GM12874 (cell line): ENCODE data around the gene RAB5B.

ENCODE experiments used
- CTCF ChIP-seq: IDR thresholded peaks from 2 replicates; pipeline ENCODE4 v1.5.1; 2011; ENCODE audit warnings: low read depth, mild to moderate bottlenecking, control low read depth, low read length, moderate library complexity; ENCODE audit not compliant: insufficient read depth

Gene RAB5B

GRCh38 chr12:55935738-55936151, 38.1 kb upstream of the RAB5B start:
- no peak for TF ChIP-seq CTCF

DNA sequence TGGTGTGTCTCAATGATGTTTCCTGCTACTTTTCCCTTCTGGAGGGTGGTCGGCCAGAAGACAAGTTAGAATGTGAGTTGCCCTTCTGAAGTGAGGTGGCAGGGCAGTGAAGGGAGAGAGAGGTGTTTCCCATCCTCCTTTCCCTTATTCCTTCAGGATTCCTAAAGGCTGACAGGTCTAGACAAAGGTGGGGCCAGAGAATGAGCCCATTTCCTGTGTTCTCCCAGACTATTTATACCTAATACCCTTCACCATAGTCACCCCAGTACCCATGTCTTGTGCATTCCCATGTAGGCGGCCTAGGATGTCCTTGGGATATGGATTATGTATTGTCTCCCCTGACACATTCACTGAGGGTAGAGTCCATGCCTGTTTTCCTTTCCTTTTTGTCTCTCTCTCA, 35.9 kb upstream of the RAB5B start:
- TF ChIP-seq CTCF, result no peak

DNA sequence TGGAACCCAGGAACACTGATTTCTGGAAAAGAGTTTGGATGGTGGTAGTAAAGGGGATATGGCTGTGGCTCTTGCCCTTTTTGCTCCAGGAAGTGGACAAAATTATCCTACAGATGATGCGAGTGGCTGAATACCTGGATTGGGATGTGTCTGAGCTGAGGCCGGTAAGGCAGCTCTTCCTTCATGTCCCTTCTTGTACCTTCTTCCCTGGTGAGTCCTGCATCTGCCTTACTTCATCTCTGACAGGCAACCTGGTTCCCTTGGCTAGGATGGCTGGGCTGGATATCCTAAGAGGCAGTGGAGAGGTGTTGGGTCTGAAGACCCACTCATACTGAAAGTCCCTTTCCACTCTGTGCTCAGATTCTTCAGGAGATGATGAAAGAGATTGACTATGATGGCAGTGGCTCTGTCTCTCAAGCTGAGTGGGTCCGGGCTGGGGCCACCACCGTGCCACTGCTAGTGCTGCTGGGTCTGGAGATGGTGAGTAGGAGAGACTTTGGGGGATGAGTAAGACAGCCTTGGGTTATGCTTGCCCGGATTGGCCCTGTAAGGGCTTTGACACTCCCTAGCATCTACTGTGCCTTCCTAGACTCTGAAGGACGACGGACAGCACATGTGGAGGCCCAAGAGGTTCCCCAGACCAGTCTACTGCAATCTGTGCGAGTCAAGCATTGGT, 34.9 kb upstream of the RAB5B start:
- TF ChIP-seq CTCF, result no peak

GRCh38 chr12:55940065-55940732, 33.7 kb upstream of the RAB5B start:
- peak; percentile 93 for TF ChIP-seq CTCF

DNA sequence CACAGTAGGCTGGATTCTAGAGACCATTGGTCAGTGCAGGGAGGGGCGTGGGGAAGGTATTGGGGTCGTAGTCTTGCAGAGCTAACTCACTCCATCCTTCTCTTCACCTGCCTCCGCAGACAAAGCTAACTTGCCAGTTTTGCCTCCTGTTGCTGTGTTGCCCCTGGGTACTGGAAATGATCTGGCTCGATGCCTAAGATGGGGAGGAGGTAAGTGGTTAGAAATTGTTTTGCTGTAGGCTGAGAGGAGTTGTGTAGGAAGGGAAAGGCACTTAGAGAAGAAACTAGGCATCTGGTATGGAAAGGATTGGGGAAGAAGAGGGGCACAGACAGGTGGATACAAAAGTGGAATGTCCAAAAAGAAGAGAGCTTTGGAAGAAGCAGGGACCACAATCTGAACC, 31.8 kb upstream of the RAB5B start:
- TF ChIP-seq CTCF, result no peak

DNA sequence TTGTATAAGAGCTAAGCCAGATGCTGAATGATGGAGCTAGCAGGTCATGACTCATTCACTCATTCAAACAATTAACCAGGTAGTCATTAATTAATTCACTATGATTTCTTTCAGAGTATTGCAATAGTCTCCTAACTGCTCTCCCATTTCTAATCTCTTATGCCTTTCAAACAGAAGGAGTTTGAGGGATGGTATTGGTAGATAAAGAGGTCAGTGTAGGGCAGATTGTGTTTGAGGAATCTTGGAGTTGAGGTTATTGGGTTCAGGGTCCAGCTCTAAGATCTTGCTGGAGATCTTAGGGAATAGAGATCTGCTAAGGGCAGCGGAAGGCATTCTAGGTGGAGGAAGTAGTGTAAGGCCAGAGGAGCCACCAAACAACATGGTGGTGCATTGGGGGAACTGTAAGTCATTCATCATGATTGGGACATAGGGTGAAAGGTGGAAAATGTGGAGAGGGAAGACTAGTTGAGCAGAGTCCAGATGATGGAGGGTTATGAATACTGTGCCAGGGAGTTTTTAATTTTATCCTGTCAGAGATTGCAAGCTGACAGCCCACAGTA, 31.2 kb upstream of the RAB5B start:
- no peak for TF ChIP-seq CTCF

DNA sequence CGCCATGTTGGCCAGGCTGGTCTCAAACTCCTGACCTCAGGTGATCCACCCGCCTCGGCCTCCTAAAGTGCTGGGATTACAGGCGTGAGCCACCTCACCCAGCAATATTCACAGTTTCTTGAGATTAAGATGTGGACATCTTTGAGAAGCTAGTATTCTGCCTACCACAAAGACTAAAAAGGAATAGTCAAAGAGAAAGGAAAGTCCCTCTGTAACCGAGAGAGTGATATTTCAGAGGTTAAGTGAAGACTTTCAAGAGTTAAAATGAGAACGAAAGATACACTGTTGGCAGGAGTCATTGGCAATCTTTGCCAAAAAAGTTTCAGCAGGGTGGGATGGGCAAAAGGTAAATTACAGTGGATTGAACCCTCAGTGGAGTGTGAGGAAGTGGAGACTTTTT, 27.3 kb upstream of the RAB5B start:
- no peak for TF ChIP-seq CTCF
